Measurements from ENCODE around the gene PHC2. TPM values are rescaled to one million over a fixed set of nuclear protein-coding genes. Genes with fewer than 3 reads are reported as not detected.

Gene PHC2
- total and polyA plus RNA-seq, 2 experiments from 2014 or later: 77.5 to 121 TPM

GRCh38 chr1:33459691-33460090, 28.8 kb upstream of the PHC2 start:
- H3K4me2 ChIP-seq: no peak overlapping the region
- no peaks in the 10 kb centered on the region for H3K4me1 ChIP-seq (ENCODE audit: insufficient read depth)
- H3K9me3 ChIP-seq (ENCODE audit: low read depth): no peaks in the 10 kb centered on the region
- DNase-seq (ENCODE audit: low spot score): no peak
- WGBS (ENCODE audit: low lambda C conversion rate, missing lambda C conversion rate): 91% methylated on average over 4 of the region's 4 CpGs
- H3K4me3 ChIP-seq: no peak overlapping the region
- no peak overlapping the region for H3K27ac ChIP-seq
- H3K79me2 ChIP-seq: no peaks in the 10 kb centered on the region
- no peak overlapping the region for H2AFZ ChIP-seq
- no peaks in the 10 kb centered on the region for H3K27me3 ChIP-seq
- H3K36me3 ChIP-seq (replicated peaks; ENCODE audit: insufficient read depth, low read depth): no peaks in the 10 kb centered on the region
- H4K20me1 ChIP-seq (ENCODE audit: insufficient read depth, poor library complexity, severe bottlenecking): no peaks in the 10 kb centered on the region
- TF ChIP-seq CTCF (IDR thresholded peaks at IDR 0.05; ENCODE audit: poor library complexity): no peak
- TF ChIP-seq EZH2phosphoT487 (IDR thresholded peaks at IDR 0.05; ENCODE audit: low read depth, severe bottlenecking, unreplicated experiment): no peak
- no peak for TF ChIP-seq EZH2 (IDR thresholded peaks at IDR 0.05; ENCODE audit: borderline replicate concordance)
- H3K9me2 ChIP-seq (replicated peaks; ENCODE audit: insufficient read depth): no peaks in the 10 kb centered on the region

- H3K9me3 ChIP-seq (ENCODE audit: low read depth): no peaks in the 10 kb centered on the region
- H3K4me1 ChIP-seq (ENCODE audit: insufficient read depth): no peaks in the 10 kb centered on the region
- H3K36me3 ChIP-seq (replicated peaks; ENCODE audit: insufficient read depth, low read depth): no peaks in the 10 kb centered on the region
- 84% methylated on average over 6 of the region's 6 CpGs for WGBS (ENCODE audit: low lambda C conversion rate, missing lambda C conversion rate)
- no peaks in the 10 kb centered on the region for H4K20me1 ChIP-seq (ENCODE audit: insufficient read depth, poor library complexity, severe bottlenecking)
- DNase-seq (ENCODE audit: low spot score): no peak
- H3K79me2 ChIP-seq: no peaks in the 10 kb centered on the region
- H3K9me2 ChIP-seq (replicated peaks; ENCODE audit: insufficient read depth): no peaks in the 10 kb centered on the region
- no peak for TF ChIP-seq EZH2 (IDR thresholded peaks at IDR 0.05; ENCODE audit: borderline replicate concordance)
- H3K4me2 ChIP-seq: no peak overlapping the region
- no peaks in the 10 kb centered on the region for H3K27me3 ChIP-seq
- H3K27ac ChIP-seq: no peak overlapping the region
- no peak overlapping the region for H2AFZ ChIP-seq
- H3K4me3 ChIP-seq: no peak overlapping the region
These were observed 25.6 kb upstream of the PHC2 start for GRCh38 chr1:33456502-33456886.

DNA sequence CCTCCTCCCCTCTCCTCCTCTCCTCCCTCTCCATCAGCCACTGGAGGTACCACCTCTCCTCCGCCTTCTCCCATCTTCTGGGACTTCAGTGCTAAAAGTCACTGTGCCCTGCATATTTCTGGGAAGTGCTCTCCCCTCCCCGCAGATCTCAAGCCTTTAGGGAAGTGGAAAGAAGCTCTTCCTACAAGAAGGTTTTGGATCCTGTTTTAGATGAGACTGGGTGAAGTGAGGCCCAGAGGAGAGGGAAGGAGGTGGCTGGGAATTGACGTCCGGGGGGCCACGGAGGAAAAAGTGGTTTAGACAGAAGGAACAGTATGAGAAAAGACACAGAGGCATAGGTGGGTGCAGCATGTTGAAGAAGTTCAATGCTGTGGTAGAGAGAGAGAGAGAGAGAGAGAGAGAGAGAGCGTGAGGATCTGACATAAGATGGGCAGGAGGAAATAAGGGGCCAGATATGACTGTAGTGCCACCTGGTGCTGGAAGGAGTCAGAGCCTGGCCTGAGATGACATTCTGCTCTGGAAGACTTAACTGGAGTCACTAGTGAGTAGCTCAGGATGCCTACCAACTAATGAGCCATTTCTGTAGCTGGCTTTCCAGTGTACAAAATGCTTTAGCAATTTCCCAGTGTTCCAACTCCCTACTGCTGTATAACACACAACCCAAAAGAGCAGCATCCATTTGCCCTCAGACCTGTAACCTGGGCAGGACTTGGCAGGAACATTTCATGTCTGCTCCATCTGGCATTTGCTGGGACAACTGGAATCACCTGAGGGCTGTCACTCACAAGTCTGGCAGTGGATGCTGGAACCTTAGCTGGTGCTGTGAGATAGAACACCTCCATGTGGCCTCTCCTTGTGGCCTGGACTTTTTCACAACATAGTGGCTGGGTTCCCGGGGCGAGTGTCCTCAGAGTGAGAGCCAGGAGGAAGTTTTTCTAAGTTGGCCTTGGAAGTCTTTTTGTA, 24.9 kb upstream of the PHC2 start:
- TF ChIP-seq EZH2phosphoT487 (IDR thresholded peaks at IDR 0.05; ENCODE audit: low read depth, severe bottlenecking, unreplicated experiment) (no peak), EZH2 (IDR thresholded peaks at IDR 0.05; ENCODE audit: borderline replicate concordance) (no peak), CTCF (IDR thresholded peaks at IDR 0.05; ENCODE audit: poor library complexity) (peak; percentile 79)
- Histone ChIP-seq H3K79me2 (no peaks in the 10 kb centered on the region), H3K4me1 (ENCODE audit: insufficient read depth) (no peaks in the 10 kb centered on the region), H4K20me1 (ENCODE audit: insufficient read depth, poor library complexity, severe bottlenecking) (no peaks in the 10 kb centered on the region), H2AFZ (no peak overlapping the region), H3K4me2 (no peak overlapping the region), H3K9me2 (replicated peaks; ENCODE audit: insufficient read depth) (no peaks in the 10 kb centered on the region), H3K4me3 (no peak overlapping the region), H3K36me3 (replicated peaks; ENCODE audit: insufficient read depth, low read depth) (no peaks in the 10 kb centered on the region), H3K27ac (no peak overlapping the region), H3K9me3 (ENCODE audit: low read depth) (no peaks in the 10 kb centered on the region), H3K27me3 (no peaks in the 10 kb centered on the region)
- peak; percentile 80 for DNase-seq (ENCODE audit: low spot score)
- 67% methylated on average over 8 of the region's 8 CpGs for WGBS (ENCODE audit: low lambda C conversion rate, missing lambda C conversion rate)

- Histone ChIP-seq H2AFZ (no peak overlapping the region), H3K27ac (no peak overlapping the region), H3K27me3 (no peaks in the 10 kb centered on the region), H3K9me3 (ENCODE audit: low read depth) (no peaks in the 10 kb centered on the region), H3K4me1 (ENCODE audit: insufficient read depth) (no peaks in the 10 kb centered on the region), H3K4me2 (no peak overlapping the region), H3K4me3 (no peak overlapping the region), H4K20me1 (ENCODE audit: insufficient read depth, poor library complexity, severe bottlenecking) (no peaks in the 10 kb centered on the region), H3K9me2 (replicated peaks; ENCODE audit: insufficient read depth) (no peaks in the 10 kb centered on the region), H3K36me3 (replicated peaks; ENCODE audit: insufficient read depth, low read depth) (no peaks in the 10 kb centered on the region), H3K79me2 (no peaks in the 10 kb centered on the region)
- WGBS (ENCODE audit: low lambda C conversion rate, missing lambda C conversion rate): 96% methylated on average over 8 of the region's 8 CpGs
- TF ChIP-seq EZH2phosphoT487 (IDR thresholded peaks at IDR 0.05; ENCODE audit: low read depth, severe bottlenecking, unreplicated experiment) (no peak), CTCF (IDR thresholded peaks at IDR 0.05; ENCODE audit: poor library complexity) (no peak), EZH2 (IDR thresholded peaks at IDR 0.05; ENCODE audit: borderline replicate concordance) (no peak)
- DNase-seq (ENCODE audit: low spot score): no peak
These were observed 23.9 kb upstream of the PHC2 start for GRCh38 chr1:33454646-33455282.
